HFF-Myc (cell line): ENCODE measurements around the gene PCED1A.

ENCODE experiments used
- DNase-seq: peaks from one replicate; pipeline ENCODE4 v3.0.0-alpha.2; 2011; ENCODE audit warnings: low read depth; ENCODE audit errors: extremely low read depth
- H3K4me3 ChIP-seq: replicated peaks from 2 replicates; pipeline ENCODE4 v1.5.1; 2011; ENCODE audit warnings: low read depth, mild to moderate bottlenecking, control low read depth, low read length
- TF ChIP-seq, protein P1 (sequence below): IDR thresholded peaks from 2 replicates; pipeline ENCODE4 v1.5.1; 2012; ENCODE audit warnings: mild to moderate bottlenecking, low read depth, low read length, control low read depth; ENCODE audit errors: missing control alignments

The PCED1A gene

DNA sequence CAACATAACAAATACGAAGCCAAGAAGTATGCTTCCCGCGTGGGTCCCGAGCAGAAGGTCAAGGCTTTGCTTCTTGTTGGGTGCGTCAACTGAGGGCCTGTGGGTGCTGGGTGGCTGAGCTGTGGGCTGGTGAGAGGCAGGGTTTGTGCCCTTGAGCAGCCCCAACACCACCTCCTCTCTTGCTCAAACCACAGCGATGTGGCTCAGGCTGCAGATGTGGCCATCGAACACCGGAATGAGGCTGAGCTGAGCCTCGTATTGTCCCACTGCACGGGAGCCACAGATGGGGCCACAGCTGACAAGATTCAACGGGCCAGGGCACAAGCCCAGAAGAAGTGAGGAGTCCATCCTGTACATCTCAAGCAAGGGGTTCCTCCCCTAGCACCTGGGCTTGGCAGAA is 25.8 kb upstream of the PCED1A start:
- H3K4me3 ChIP-seq: no peak overlapping the region
- DNase-seq: no peak
- TF ChIP-seq, protein P1, sequence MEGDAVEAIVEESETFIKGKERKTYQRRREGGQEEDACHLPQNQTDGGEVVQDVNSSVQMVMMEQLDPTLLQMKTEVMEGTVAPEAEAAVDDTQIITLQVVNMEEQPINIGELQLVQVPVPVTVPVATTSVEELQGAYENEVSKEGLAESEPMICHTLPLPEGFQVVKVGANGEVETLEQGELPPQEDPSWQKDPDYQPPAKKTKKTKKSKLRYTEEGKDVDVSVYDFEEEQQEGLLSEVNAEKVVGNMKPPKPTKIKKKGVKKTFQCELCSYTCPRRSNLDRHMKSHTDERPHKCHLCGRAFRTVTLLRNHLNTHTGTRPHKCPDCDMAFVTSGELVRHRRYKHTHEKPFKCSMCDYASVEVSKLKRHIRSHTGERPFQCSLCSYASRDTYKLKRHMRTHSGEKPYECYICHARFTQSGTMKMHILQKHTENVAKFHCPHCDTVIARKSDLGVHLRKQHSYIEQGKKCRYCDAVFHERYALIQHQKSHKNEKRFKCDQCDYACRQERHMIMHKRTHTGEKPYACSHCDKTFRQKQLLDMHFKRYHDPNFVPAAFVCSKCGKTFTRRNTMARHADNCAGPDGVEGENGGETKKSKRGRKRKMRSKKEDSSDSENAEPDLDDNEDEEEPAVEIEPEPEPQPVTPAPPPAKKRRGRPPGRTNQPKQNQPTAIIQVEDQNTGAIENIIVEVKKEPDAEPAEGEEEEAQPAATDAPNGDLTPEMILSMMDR: no peak

DNA sequence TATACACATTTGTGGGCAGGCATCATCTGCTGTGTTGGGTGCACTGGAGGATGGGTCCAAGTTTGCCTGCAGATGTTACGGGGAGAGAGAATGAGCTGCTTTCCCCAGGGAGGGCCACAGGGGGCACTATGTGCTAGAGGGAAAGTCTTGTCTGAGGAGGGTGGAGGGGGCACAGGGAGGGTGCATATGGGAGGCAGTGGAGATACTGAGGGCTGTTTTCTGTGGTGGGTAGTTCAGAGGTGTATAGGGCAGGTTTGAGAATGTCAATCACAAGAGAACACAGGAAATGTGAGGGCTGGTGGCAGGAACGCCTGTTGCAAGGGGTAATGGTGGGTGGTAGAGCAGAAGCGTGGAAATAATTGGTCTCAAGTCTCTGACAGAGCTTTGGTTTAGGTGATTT is 25.2 kb upstream of the PCED1A start:
- TF ChIP-seq, protein P1: no peak
- DNase-seq: no peak
- no peak overlapping the region for H3K4me3 ChIP-seq

DNA sequence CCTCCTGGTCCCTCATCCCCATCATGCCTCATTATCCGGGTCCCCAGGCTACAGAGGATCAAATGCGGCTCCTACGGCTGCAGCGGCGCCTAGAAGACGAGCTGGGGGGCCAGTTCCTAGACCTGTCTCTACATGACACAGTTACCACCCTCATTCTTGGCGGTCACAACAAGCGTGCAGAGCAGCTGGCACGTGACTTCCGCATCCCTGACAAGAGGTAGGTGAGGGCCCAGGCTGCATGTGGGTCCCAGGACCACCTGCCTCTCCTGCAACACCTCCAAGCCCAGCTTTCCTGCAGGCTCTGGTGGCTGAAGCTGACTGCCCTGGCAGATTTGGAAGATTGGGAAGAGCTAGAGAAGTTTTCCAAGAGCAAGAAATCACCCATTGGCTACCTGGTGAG is 24.6 kb upstream of the PCED1A start:
- TF ChIP-seq, protein P1: no peak
- no peak for DNase-seq
- no peak overlapping the region for H3K4me3 ChIP-seq

DNA sequence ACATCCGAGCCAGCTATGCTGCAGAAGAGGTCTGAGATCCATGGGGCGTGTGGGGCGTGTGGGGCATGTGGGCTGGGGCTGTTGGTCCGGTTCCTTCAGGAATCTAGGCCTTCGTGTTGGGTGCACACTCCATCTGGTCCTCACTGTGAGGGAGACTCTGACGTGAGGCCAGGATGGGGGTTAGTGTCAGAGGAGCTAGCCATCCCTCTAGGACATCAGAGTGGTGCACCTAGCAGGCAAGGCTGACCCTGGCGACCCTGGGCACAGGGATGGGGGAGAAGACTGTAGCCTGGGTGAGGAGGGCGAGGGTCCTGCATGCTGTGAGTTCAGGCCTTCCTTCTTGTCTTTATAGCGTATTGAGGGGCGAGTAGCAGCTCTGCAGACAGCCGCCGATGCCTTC is 24.2 kb upstream of the PCED1A start:
- H3K4me3 ChIP-seq: no peak overlapping the region
- no peak for DNase-seq
- TF ChIP-seq, protein P1: no peak

DNA sequence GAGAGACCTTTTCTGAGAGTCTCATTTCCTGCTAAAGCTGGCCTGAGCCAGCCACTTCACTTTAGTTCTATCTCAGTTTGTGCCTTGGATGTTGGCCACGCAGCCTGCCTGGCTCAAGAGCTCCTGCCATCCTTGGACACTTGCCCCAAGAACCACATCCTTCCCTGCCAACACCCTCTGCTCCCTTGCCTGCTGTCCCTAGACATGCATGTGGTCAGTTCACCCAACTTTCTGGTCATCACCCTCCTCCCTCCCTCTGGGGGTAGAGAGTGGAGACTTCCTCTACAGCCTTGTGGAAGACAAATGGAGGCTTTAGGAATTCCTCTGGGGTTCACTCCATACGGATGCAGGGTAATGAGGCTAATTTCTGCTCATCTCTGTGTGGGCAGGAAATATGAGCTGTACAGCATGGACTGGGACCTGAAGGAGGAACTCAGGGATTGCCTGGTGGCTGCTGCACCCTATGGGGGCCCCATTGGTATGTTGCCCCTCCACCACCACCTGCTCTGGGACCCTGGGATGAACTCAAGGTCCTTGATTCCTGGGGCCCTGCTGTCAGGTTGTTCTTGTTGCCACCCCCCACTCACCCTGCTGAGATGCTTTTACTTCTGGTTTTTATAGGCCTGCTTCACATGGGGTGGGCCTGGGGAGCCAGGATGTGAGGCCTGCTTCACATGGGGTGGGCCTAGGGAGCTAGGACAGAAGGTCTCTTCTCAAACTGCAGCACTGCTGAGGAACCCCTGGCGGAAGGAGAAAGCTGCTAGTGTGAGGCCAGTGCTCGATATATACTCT is 19.1 kb upstream of the PCED1A start:
- TF ChIP-seq, protein P1: no peak
- no peak for DNase-seq
- H3K4me3 ChIP-seq: no peak overlapping the region

DNA sequence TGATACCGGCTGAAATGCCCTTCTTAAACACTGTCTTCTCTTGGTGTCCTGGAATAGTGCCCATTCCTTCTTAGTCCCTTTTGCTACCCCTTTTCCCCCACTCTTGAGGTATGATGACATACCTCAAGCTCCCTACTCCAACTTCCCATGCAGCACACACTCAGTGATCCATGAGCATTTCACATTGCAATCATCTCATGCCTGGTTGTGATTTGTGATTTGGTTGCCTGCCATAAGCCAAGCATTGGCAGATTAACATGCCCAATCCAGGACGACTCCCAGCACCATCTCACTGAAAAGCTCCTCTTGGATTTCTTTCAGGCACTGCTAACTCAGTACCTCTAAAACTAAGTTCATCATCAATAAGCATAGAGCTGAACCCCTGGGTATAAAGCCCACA is 18.1 kb upstream of the PCED1A start:
- no peak overlapping the region for H3K4me3 ChIP-seq
- TF ChIP-seq, protein P1: no peak
- DNase-seq: no peak

DNA sequence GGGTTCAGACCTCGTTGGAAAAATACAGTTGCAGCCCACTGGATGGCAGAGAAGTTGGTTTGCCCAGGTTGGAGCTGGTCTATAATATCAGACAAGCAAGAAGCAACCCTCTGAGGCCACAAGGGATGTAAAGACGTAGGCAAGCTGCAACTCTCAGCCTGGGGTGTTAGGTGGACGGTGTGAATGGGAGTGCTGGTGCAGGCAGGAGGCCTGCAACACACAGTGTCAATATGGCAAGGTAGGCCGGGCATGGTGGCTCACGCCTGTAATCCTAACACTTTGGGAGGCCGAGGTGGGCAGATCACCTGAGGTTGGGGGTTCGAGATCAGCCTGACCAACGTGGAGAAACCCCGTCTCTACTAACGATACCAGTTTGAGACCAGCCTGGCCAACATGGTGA is 10.6 kb upstream of the PCED1A start:
- no peak overlapping the region for H3K4me3 ChIP-seq
- DNase-seq: no peak
- TF ChIP-seq, protein P1: no peak
